Neural cell (in vitro differentiated cells): ENCODE measurements around the gene EXD2.

Experiments used
- EP300 ChIP-seq: fragments of 450-650 bp; conservative IDR thresholded peaks from 2 replicates; pipeline ENCODE4 v1.6.1; 2014; ENCODE audit warnings: antibody characterized with exemption, mild to moderate bottlenecking, moderate library complexity; ENCODE audit not compliant: poor library complexity, severe bottlenecking
- EZH2 ChIP-seq: fragments of 200-600, 300-800 bp; shearing (Covaris generic), sonication (generic); IDR thresholded peaks from 2 replicates; pipeline ENCODE4 v1.6.1; 2014; ENCODE audit warnings: antibody characterized with exemption, low read length, borderline replicate concordance, mild to moderate bottlenecking; ENCODE audit not compliant: insufficient read depth, poor library complexity, severe bottlenecking
- MXI1 ChIP-seq: fragments of 450-650 bp; conservative IDR thresholded peaks from 2 replicates; pipeline ENCODE4 v1.6.1; 2014; ENCODE audit warnings: antibody characterized with exemption, mild to moderate bottlenecking; ENCODE audit not compliant: poor library complexity, severe bottlenecking
- POLR2AphosphoS5 ChIP-seq: IDR thresholded peaks from 2 replicates; pipeline ENCODE4 v1.6.1; 2012
- RAD21 ChIP-seq: fragments of 450-650 bp; conservative IDR thresholded peaks from 2 replicates; pipeline ENCODE4 v1.6.1; 2014; ENCODE audit warnings: antibody characterized with exemption, mild to moderate bottlenecking, moderate library complexity
- SMC3 ChIP-seq: fragments of 450-650 bp; conservative IDR thresholded peaks from 2 replicates; pipeline ENCODE4 v1.6.1; 2014; ENCODE audit warnings: antibody characterized with exemption, mild to moderate bottlenecking, moderate library complexity; ENCODE audit not compliant: poor library complexity
- TF ChIP-seq, protein P1 (sequence below): fragments of 450-650 bp; IDR thresholded peaks from 2 replicates; pipeline ENCODE4 v1.5.1; 2014; ENCODE audit warnings: antibody characterized with exemption, mild to moderate bottlenecking, moderate library complexity; ENCODE audit not compliant: poor library complexity, severe bottlenecking
- TF ChIP-seq, protein P2 (sequence below): IDR thresholded peaks from 2 replicates; pipeline ENCODE4 v1.6.1; 2012; ENCODE audit warnings: borderline replicate concordance

DNA sequence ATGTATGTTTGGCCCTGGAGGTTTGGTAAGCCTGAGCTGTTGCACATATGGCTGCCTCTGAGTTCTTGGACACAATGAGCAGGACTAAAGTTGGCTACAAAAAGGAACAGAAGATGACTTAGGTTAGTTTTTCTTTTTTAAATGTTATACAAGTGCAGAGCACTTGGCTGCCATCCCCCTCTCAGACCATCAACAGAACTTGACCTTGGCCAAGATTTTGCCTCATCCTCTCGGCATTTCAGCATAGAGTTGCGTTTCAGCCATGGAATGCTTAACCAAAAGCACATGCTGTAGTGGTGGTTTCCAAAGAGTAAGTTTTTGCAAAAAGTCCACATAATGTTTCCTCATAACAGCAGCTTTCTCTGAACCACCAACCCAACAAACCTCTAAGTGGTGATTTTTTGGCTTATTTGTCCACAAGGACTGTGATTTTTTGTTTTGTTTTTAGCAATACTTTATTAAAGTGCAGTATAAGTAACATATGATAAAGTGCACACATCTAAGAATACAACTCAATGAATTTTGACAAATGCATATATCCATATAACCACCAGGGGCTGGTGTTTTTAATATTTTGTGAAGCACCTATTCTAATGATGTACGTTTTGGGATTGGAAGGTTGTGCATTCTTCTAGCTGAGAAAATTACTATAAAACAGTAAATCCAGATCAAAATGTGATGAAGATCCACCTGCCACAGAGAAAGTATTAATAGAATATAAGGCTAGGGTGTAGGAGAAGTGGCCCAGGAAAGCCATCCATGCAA, 56.6 kb downstream of the EXD2 start:
- TF ChIP-seq, protein P1, sequence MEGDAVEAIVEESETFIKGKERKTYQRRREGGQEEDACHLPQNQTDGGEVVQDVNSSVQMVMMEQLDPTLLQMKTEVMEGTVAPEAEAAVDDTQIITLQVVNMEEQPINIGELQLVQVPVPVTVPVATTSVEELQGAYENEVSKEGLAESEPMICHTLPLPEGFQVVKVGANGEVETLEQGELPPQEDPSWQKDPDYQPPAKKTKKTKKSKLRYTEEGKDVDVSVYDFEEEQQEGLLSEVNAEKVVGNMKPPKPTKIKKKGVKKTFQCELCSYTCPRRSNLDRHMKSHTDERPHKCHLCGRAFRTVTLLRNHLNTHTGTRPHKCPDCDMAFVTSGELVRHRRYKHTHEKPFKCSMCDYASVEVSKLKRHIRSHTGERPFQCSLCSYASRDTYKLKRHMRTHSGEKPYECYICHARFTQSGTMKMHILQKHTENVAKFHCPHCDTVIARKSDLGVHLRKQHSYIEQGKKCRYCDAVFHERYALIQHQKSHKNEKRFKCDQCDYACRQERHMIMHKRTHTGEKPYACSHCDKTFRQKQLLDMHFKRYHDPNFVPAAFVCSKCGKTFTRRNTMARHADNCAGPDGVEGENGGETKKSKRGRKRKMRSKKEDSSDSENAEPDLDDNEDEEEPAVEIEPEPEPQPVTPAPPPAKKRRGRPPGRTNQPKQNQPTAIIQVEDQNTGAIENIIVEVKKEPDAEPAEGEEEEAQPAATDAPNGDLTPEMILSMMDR, result peak; percentile 33
- TF ChIP-seq MXI1 (no peak), RAD21 (no peak), SMC3 (no peak), EZH2 (no peak), POLR2AphosphoS5 (no peak), EP300 (no peak)
- TF ChIP-seq, protein P2, sequence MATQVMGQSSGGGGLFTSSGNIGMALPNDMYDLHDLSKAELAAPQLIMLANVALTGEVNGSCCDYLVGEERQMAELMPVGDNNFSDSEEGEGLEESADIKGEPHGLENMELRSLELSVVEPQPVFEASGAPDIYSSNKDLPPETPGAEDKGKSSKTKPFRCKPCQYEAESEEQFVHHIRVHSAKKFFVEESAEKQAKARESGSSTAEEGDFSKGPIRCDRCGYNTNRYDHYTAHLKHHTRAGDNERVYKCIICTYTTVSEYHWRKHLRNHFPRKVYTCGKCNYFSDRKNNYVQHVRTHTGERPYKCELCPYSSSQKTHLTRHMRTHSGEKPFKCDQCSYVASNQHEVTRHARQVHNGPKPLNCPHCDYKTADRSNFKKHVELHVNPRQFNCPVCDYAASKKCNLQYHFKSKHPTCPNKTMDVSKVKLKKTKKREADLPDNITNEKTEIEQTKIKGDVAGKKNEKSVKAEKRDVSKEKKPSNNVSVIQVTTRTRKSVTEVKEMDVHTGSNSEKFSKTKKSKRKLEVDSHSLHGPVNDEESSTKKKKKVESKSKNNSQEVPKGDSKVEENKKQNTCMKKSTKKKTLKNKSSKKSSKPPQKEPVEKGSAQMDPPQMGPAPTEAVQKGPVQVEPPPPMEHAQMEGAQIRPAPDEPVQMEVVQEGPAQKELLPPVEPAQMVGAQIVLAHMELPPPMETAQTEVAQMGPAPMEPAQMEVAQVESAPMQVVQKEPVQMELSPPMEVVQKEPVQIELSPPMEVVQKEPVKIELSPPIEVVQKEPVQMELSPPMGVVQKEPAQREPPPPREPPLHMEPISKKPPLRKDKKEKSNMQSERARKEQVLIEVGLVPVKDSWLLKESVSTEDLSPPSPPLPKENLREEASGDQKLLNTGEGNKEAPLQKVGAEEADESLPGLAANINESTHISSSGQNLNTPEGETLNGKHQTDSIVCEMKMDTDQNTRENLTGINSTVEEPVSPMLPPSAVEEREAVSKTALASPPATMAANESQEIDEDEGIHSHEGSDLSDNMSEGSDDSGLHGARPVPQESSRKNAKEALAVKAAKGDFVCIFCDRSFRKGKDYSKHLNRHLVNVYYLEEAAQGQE, result no peak
